ENCODE data around the gene PSORS1C1.

DNA sequence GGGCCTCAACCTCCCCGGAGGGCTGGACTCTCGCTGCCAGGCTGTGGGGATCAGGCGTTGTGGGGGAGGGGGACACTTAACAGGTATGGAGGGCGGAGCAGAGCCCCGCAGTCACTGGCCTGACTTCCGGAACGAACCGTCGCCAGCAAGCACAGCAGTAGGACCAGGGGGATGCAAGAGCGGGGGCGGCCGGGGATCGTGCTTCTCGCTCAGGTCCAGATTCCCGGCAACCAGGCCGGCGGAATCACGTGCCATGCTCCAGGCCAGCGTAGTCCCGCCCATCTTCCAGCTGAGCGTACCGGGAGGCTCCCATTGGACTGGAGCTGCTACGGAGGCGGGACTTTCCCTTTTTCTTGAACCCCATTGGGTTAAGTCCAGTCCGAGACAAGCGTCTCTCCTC lies 65.9 kb downstream of the PSORS1C1 start:
- TF ChIP-seq, protein P1, sequence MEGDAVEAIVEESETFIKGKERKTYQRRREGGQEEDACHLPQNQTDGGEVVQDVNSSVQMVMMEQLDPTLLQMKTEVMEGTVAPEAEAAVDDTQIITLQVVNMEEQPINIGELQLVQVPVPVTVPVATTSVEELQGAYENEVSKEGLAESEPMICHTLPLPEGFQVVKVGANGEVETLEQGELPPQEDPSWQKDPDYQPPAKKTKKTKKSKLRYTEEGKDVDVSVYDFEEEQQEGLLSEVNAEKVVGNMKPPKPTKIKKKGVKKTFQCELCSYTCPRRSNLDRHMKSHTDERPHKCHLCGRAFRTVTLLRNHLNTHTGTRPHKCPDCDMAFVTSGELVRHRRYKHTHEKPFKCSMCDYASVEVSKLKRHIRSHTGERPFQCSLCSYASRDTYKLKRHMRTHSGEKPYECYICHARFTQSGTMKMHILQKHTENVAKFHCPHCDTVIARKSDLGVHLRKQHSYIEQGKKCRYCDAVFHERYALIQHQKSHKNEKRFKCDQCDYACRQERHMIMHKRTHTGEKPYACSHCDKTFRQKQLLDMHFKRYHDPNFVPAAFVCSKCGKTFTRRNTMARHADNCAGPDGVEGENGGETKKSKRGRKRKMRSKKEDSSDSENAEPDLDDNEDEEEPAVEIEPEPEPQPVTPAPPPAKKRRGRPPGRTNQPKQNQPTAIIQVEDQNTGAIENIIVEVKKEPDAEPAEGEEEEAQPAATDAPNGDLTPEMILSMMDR (IDR thresholded peaks at IDR 0.05): no peak
- TF ChIP-seq POLR2A (IDR thresholded peaks at IDR 0.05) (no peak), EP300 (IDR thresholded peaks at IDR 0.05) (no peak)

Data from ovary (tissue), 3 donors.